GM23338 (cell line): ENCODE results near the gene ZFYVE16. TPM values are rescaled to one million over a fixed set of nuclear protein-coding genes. Genes with fewer than 3 reads are reported as not detected.
A peak's percentile ranks its signal among the peaks of the same experiment; 100 is the strongest.

ENCODE experiments used
- ATAC-seq: fragments of 200-7000 bp; cut with Tn5 transposase; 3 replicates; pipeline ENCODE4 v1.9.1; 2020
- DNase-seq: peaks from one replicate; pipeline ENCODE4 v3.0.0-alpha.2; 2015; ENCODE audit warnings: low spot score
- H2AFZ ChIP-seq: fragments of 200-600 bp; sonication (generic); 2 replicates; pipeline ENCODE4 v1.8.0; 2016; ENCODE audit warnings: antibody characterized with exemption, mild to moderate bottlenecking, moderate library complexity
- H3F3A ChIP-seq: fragments of 200-600 bp; sonication (generic); replicated peaks from 2 replicates; pipeline ENCODE4 v1.8.0; 2017; ENCODE audit warnings: antibody characterized with exemption, mixed run types, low read depth
- H3K27ac ChIP-seq: fragments of 200-600 bp; sonication (generic); 2 replicates; pipeline ENCODE4 v1.6.1; 2016; ENCODE audit warnings: low read depth
- H3K27me3 ChIP-seq: fragments of 200-600 bp; sonication (generic); 2 replicates; pipeline ENCODE4 v1.8.0; 2016; ENCODE audit warnings: mild to moderate bottlenecking, mixed run types, moderate library complexity; ENCODE audit not compliant: insufficient read depth
- H3K36me3 ChIP-seq: fragments of 200-600 bp; sonication (generic); 2 replicates; pipeline ENCODE4 v1.8.0; 2016; ENCODE audit warnings: mild to moderate bottlenecking; ENCODE audit not compliant: insufficient read depth
- H3K4me1 ChIP-seq: fragments of 200-600 bp; sonication (generic); 2 replicates; pipeline ENCODE4 v1.8.0; 2016; ENCODE audit warnings: mild to moderate bottlenecking, moderate library complexity; ENCODE audit not compliant: insufficient read depth
- H3K4me2 ChIP-seq: fragments of 200-600 bp; sonication (generic); 2 replicates; pipeline ENCODE4 v1.7.1; 2017; ENCODE audit warnings: mixed run types
- H3K4me3 ChIP-seq: fragments of 200-600 bp; sonication (generic); 2 replicates; pipeline ENCODE4 v1.6.1; 2016; ENCODE audit warnings: mixed run types
- H3K79me2 ChIP-seq: fragments of 200-600 bp; sonication (generic); replicated peaks from 2 replicates; pipeline ENCODE4 v1.8.0; 2017; ENCODE audit warnings: mild to moderate bottlenecking; ENCODE audit not compliant: insufficient read depth
- H3K9me2 ChIP-seq: fragments of 200-600 bp; sonication (generic); 2 replicates; pipeline ENCODE4 v1.8.0; 2017; ENCODE audit not compliant: insufficient read depth
- H4K20me1 ChIP-seq: fragments of 200-600 bp; sonication (generic); replicated peaks from 2 replicates; pipeline ENCODE4 v1.8.0; 2017; ENCODE audit warnings: mild to moderate bottlenecking; ENCODE audit not compliant: insufficient read depth
- H3K27ac Mint-ChIP-seq: 2 replicates; pipeline ENCODE4 v1.8.0; 2020; ENCODE audit warnings: inconsistent platforms, mild to moderate bottlenecking, moderate library complexity, mixed read lengths
- H3K27me3 Mint-ChIP-seq: 3 replicates; pipeline ENCODE4 v1.8.0; 2022; ENCODE audit warnings: low read depth, mild to moderate bottlenecking, moderate library complexity, mixed read lengths, inconsistent platforms; ENCODE audit not compliant: insufficient read depth, poor library complexity
- H3K36me3 Mint-ChIP-seq: 3 replicates; pipeline ENCODE4 v1.8.0; 2021; ENCODE audit warnings: low read depth, mild to moderate bottlenecking, inconsistent platforms, moderate library complexity, mixed read lengths
- H3K4me1 Mint-ChIP-seq: 3 replicates; pipeline ENCODE4 v1.8.0; 2020; ENCODE audit warnings: mild to moderate bottlenecking, inconsistent platforms, mixed read lengths
- H3K4me3 Mint-ChIP-seq: 3 replicates; pipeline ENCODE4 v1.8.0; 2021; ENCODE audit warnings: moderate library complexity, mild to moderate bottlenecking, inconsistent platforms, mixed read lengths
- H3K9me3 Mint-ChIP-seq: 3 replicates; pipeline ENCODE4 v1.8.0; 2020; ENCODE audit warnings: moderate library complexity, mild to moderate bottlenecking, inconsistent platforms, mixed read lengths
- CREB1 ChIP-seq: fragments of 250-450 bp; sonication (Bioruptor Pico); IDR thresholded peaks from 2 replicates; pipeline ENCODE4 v1.5.0; 2020; ENCODE audit warnings: low read depth, mild to moderate bottlenecking, moderate library complexity
- CTCF ChIP-seq, 2 experiments: fragments of 200-600 bp in 1 of 2; sonication (generic) in 1 of 2; conservative IDR thresholded peaks; 2 replicates each; pipeline versions ENCODE4 v1.5.1 to v1.6.1; 2016 to 2017; ENCODE audit warnings: antibody characterized with exemption in 2 of 2, low read depth in 2 of 2, mild to moderate bottlenecking in 2 of 2, moderate library complexity in 1 of 2
- ETS1 ChIP-seq: IDR thresholded peaks from 2 replicates; pipeline ENCODE4 v1.6.1; 2016; ENCODE audit warnings: antibody characterized with exemption
- EZH2 ChIP-seq: fragments of 200-600 bp; sonication (generic); IDR thresholded peaks from one replicate; pipeline ENCODE4 v1.8.0; 2017; ENCODE audit warnings: antibody characterized with exemption, mild to moderate bottlenecking, low read depth; ENCODE audit not compliant: unreplicated experiment
- JUNB ChIP-seq: IDR thresholded peaks from one replicate; pipeline ENCODE4 v1.6.1; 2016; ENCODE audit warnings: antibody characterized with exemption; ENCODE audit not compliant: unreplicated experiment
- NANOG ChIP-seq: IDR thresholded peaks from 2 replicates; pipeline ENCODE4 v1.6.1; 2016; ENCODE audit warnings: antibody characterized with exemption, borderline replicate concordance
- POLR2AphosphoS5 ChIP-seq: IDR thresholded peaks from 2 replicates; pipeline ENCODE4 v1.6.1; 2016; ENCODE audit warnings: antibody characterized with exemption, low read depth
- REST ChIP-seq: IDR thresholded peaks from one replicate; pipeline ENCODE4 v1.6.1; 2018; ENCODE audit warnings: antibody characterized with exemption; ENCODE audit not compliant: unreplicated experiment
- STAT1 ChIP-seq: IDR thresholded peaks from one replicate; pipeline ENCODE4 v1.6.1; 2016; ENCODE audit warnings: antibody characterized with exemption; ENCODE audit not compliant: unreplicated experiment
- ZNF114 ChIP-seq: fragments of 250-450 bp; sonication (Bioruptor Pico); IDR thresholded peaks from 2 replicates; pipeline ENCODE4 v1.5.0; 2020; ENCODE audit warnings: mild to moderate bottlenecking, moderate library complexity
- ZNF331 ChIP-seq: fragments of 250-450 bp; sonication (Bioruptor Pico); IDR thresholded peaks from 2 replicates; pipeline ENCODE4 v1.5.0; 2020; ENCODE audit warnings: low read depth, mild to moderate bottlenecking, moderate library complexity
- polyA plus RNA-seq: library from polyadenylated mRNA; unstranded; fragments of >200 nt; fragmentation: Nextera tagmentation; extraction: Ambion mirVana; gene quantifications from 2 replicates; pipeline ENCODE4 v1.2.1, GENCODE V29; 2016
- total RNA-seq: library from RNA; depleted of rRNA; stranded (reverse); fragments of >200 nt; shearing (Covaris generic); gene quantifications from 2 replicates; pipeline ENCODE4 v1.2.3, GENCODE V29; 2014

The ZFYVE16 gene
- total and polyA plus RNA-seq, 2 experiments from 2014 or later: 24.2 to 26.6 TPM

- Histone ChIP-seq H4K20me1 (no peaks in the 10 kb centered on the region), H3K27me3 (no peaks in the 10 kb centered on the region)
- H3K9me3 Mint-ChIP-seq: peaks cover 31% of the 10 kb centered on the region
Measured at GRCh38 chr5:80481019-80481893, 73.4 kb downstream of the ZFYVE16 start.

GRCh38 chr5:80482578-80482977, 74.7 kb downstream of the ZFYVE16 start:
- Mint-ChIP-seq H3K4me1 (peaks cover 23% of the 10 kb centered on the region), H3K27ac (no peak overlapping the region), H3K9me3 (peaks cover 34% of the 10 kb centered on the region), H3K4me3 (no peak overlapping the region), H3K36me3 (peaks cover 53% of the 10 kb centered on the region), H3K27me3 (peaks cover 3% of the 10 kb centered on the region)
- no peak for TF ChIP-seq CREB1
- no peak for TF ChIP-seq ZNF331
- no peak for TF ChIP-seq REST
- TF ChIP-seq NANOG: no peak
- TF ChIP-seq STAT1: no peak
- TF ChIP-seq CTCF (conservative IDR thresholded peaks at IDR 0.05; ENCODE audit: low read depth in 2 of 2): no peak
- TF ChIP-seq JUNB: no peak
- TF ChIP-seq ZNF114 (CRISPR knock-in tag): no peak
- TF ChIP-seq EZH2: no peak
- TF ChIP-seq ETS1: no peak
- ATAC-seq: no peak
- no peaks in the 10 kb centered on the region for H3K9me2 ChIP-seq
- peaks cover 7% of the 10 kb centered on the region; the same call in 1 of the 2 replicates for H3F3A ChIP-seq
- H3K4me2 ChIP-seq: no peak overlapping the region
- DNase-seq: no peak
- no peaks in the 10 kb centered on the region; the same call in 1 of the 2 replicates for H3K36me3 ChIP-seq
- H3K4me1 ChIP-seq: peaks cover 5% of the 10 kb centered on the region; the same call in 1 of the 2 replicates
- H2AFZ ChIP-seq: no peak overlapping the region
- no peaks in the 10 kb centered on the region for H3K79me2 ChIP-seq
- no peak overlapping the region for H3K4me3 ChIP-seq
- H3K27ac ChIP-seq: no peak overlapping the region
- H3K27me3 ChIP-seq: no peaks in the 10 kb centered on the region
- H4K20me1 ChIP-seq: no peaks in the 10 kb centered on the region

More at GRCh38 chr5:80481019-80481893, 73.4 kb downstream of the ZFYVE16 start:
- peak overlapping the region; percentile 13; the same call in 1 of the 2 replicates for H3K27ac ChIP-seq
- H3F3A ChIP-seq: no peaks in the 10 kb centered on the region
- Mint-ChIP-seq H3K27me3 (no peaks in the 10 kb centered on the region), H3K36me3 (peaks cover 53% of the 10 kb centered on the region), H3K4me1 (peaks cover 17% of the 10 kb centered on the region), H3K4me3 (no peak overlapping the region), H3K27ac (no peak overlapping the region)
- no peaks in the 10 kb centered on the region for H3K79me2 ChIP-seq
- H3K4me3 ChIP-seq: no peak overlapping the region
- no peaks in the 10 kb centered on the region; the same call in 1 of the 2 replicates for H3K36me3 ChIP-seq
- no peak overlapping the region for H3K4me2 ChIP-seq
- TF ChIP-seq CTCF (conservative IDR thresholded peaks at IDR 0.05; ENCODE audit: low read depth in 2 of 2) (peak; percentile 91 to 93), POLR2AphosphoS5 (no peak)
- peak; percentile 79 for DNase-seq
- no peaks in the 10 kb centered on the region for H3K9me2 ChIP-seq
- no peak overlapping the region for H2AFZ ChIP-seq
- peaks cover 5% of the 10 kb centered on the region; the same call in 1 of the 2 replicates for H3K4me1 ChIP-seq
- peak; percentile 96 for ATAC-seq
